Hepatocyte (in vitro differentiated cells): ENCODE data around the gene EPHA4.

Experiments used
- CTCF ChIP-seq: fragments of 200-600 bp; sonication (generic); IDR thresholded peaks from 2 replicates; pipeline ENCODE4 v1.5.1; 2016; ENCODE audit warnings: antibody characterized with exemption, mild to moderate bottlenecking; ENCODE audit not compliant: poor library complexity
- EZH2 ChIP-seq: fragments of 200-600 bp; sonication (generic); IDR thresholded peaks from 2 replicates; pipeline ENCODE4 v1.6.1; 2016; ENCODE audit warnings: antibody characterized with exemption, mild to moderate bottlenecking, borderline replicate concordance
- EZH2phosphoT487 ChIP-seq: fragments of 200-600 bp; sonication (generic); IDR thresholded peaks from one replicate; pipeline ENCODE4 v1.6.1; 2018; ENCODE audit warnings: antibody characterized with exemption, mild to moderate bottlenecking, low read depth, moderate library complexity; ENCODE audit not compliant: unreplicated experiment, severe bottlenecking

GRCh38 chr2:221608442-221608841 lies 36.3 kb upstream of the EPHA4 start:
- no peak for TF ChIP-seq EZH2
- no peak for TF ChIP-seq CTCF
- TF ChIP-seq EZH2phosphoT487: no peak
